BJ (cell line): ENCODE results near the gene RNASE8. TPM values are rescaled to one million over a fixed set of nuclear protein-coding genes. Genes with fewer than 3 reads are reported as not detected.

Experiments used
- CTCF ChIA-PET: fragments of 350-600 bp; formaldehyde crosslinking; extraction: SDS; loops from one replicate; lab custom pipeline; 2021; ENCODE audit warnings: antibody characterized with exemption, inconsistent platforms; lab: Yijun Ruan, JAX
- POLR2A ChIA-PET: fragments of 300-600 bp; sonication (Branson Sonifier 250); formaldehyde crosslinking; extraction: SDS; loops from one replicate; lab custom pipeline; 2021; ENCODE audit warnings: antibody characterized with exemption; lab: Charles Lee
- DNase-seq: peaks from one replicate; pipeline ENCODE4 v3.0.0-alpha.2; 2011; ENCODE audit warnings: low read depth
- H3K27me3 ChIP-seq: 2 replicates; pipeline ENCODE4 v1.6.0; 2011; ENCODE audit warnings: low read length; ENCODE audit not compliant: control insufficient read depth, insufficient read depth
- H3K36me3 ChIP-seq: 2 replicates; pipeline ENCODE4 v1.5.1; 2011; ENCODE audit warnings: low read length; ENCODE audit not compliant: control insufficient read depth, insufficient read depth
- H3K4me3 ChIP-seq: 2 replicates; pipeline ENCODE4 v1.5.1; 2011; ENCODE audit warnings: low read depth, mild to moderate bottlenecking, control low read depth, low read length
- CTCF ChIP-seq: IDR thresholded peaks from 2 replicates; pipeline ENCODE4 v1.5.1; 2011; ENCODE audit warnings: low read depth, mild to moderate bottlenecking, control low read depth, inconsistent platforms, low read length, moderate library complexity; ENCODE audit not compliant: insufficient read depth
- polyA plus RNA-seq: library from polyadenylated mRNA; depleted of rRNA; stranded (reverse); fragments of >200 nt; gene quantifications from 2 replicates; pipeline ENCODE4 v1.2.3, GENCODE V29; 2011

RNASE8 gene
- polyA plus RNA-seq, 1 experiment, result not detected

GRCh38 chr14:21020977-21021545 is 36.6 kb upstream of the RNASE8 start:
- no peaks in the 10 kb centered on the region for H3K36me3 ChIP-seq
- ChIA-PET CTCF (interaction anchor here (0.6 to 15.6 kb wide), 6 partner anchors 15 to 85 kb away, joined by 3 to 233 read pairs (median 104); partner anchors contain the start of genes RNASE7, SLC39A2, TMEM253 and ZNF219), POLR2A (no interaction called here)
- TF ChIP-seq CTCF, result no peak
- no peak overlapping the region for H3K4me3 ChIP-seq
- peaks cover 37% of the 10 kb centered on the region for H3K27me3 ChIP-seq
- DNase-seq, result no peak

- Histone ChIP-seq H3K27me3 (peaks cover 42% of the 10 kb centered on the region), H3K4me3 (no peak overlapping the region), H3K36me3 (no peaks in the 10 kb centered on the region)
- ChIA-PET POLR2A (no interaction called here), CTCF (interaction anchor here (1.1 to 15.6 kb wide), 5 partner anchors 8 to 84 kb away, joined by 3 to 233 read pairs (median 14); partner anchors contain the start of genes ARHGEF40 and TMEM253)
- no peak for TF ChIP-seq CTCF
- DNase-seq, result no peak
These were observed 34.9 kb upstream of the RNASE8 start for GRCh38 chr14:21022686-21023085.

- no peak for TF ChIP-seq CTCF
- POLR2A ChIA-PET, result no interaction called here
- Histone ChIP-seq H3K27me3 (peaks cover 42% of the 10 kb centered on the region), H3K36me3 (no peaks in the 10 kb centered on the region), H3K4me3 (no peak overlapping the region)
- CTCF ChIA-PET, result interaction anchor here (1.1 to 15.6 kb wide), 5 partner anchors 8 to 83 kb away, joined by 3 to 233 read pairs (median 14); partner anchors contain the start of genes ARHGEF40 and TMEM253
- DNase-seq, result no peak
These were observed 34.4 kb upstream of the RNASE8 start for GRCh38 chr14:21023174-21023573.

- no peak overlapping the region; the same call in 1 of the 2 replicates for H3K4me3 ChIP-seq
- CTCF ChIA-PET, result interaction anchor here (1.1 to 15.6 kb wide), 4 partner anchors 9 to 82 kb away, joined by 4 to 233 read pairs (median 15); partner anchors contain the start of genes ARHGEF40 and TMEM253
These were observed 33.6 kb upstream of the RNASE8 start for GRCh38 chr14:21023817-21024584.

More at GRCh38 chr14:21023817-21024584, 33.6 kb upstream of the RNASE8 start:
- Histone ChIP-seq H3K27me3 (peaks cover 42% of the 10 kb centered on the region), H3K36me3 (no peaks in the 10 kb centered on the region)
- no peak for DNase-seq
- POLR2A ChIA-PET, result no interaction called here
- no peak for TF ChIP-seq CTCF
